HEK293T (cell line): ENCODE results near the gene MRPS26.

Experiments used
- CTCF ChIA-PET: fragments of 350-600 bp; formaldehyde crosslinking; extraction: SDS; loops from one replicate; lab custom pipeline; 2021; ENCODE audit warnings: antibody characterized with exemption, inconsistent platforms; lab: Yijun Ruan, JAX
- POLR2A ChIA-PET: fragments of 350-600 bp; formaldehyde crosslinking; extraction: SDS; loops from one replicate; lab custom pipeline; 2020; ENCODE audit warnings: antibody characterized with exemption, inconsistent platforms; lab: Yijun Ruan, JAX
- DNase-seq: peaks from one replicate; pipeline ENCODE4 v3.0.0; 2012; ENCODE audit warnings: mixed read lengths; ENCODE audit errors: extremely low spot score
- ARNT ChIP-seq: fragments of 450-650 bp; IDR thresholded peaks from 2 replicates; pipeline ENCODE4 v1.6.1; 2017; ENCODE audit warnings: mild to moderate bottlenecking
- BHLHE40 ChIP-seq: fragments of 450-650 bp; IDR thresholded peaks from 2 replicates; pipeline ENCODE4 v1.6.1; 2016; ENCODE audit warnings: mild to moderate bottlenecking, moderate library complexity, borderline replicate concordance
- CTBP1 ChIP-seq: fragments of 450-650 bp; IDR thresholded peaks from 2 replicates; pipeline ENCODE4 v1.6.1; 2016; ENCODE audit warnings: borderline replicate concordance
- FOXA1 ChIP-seq: fragments of 450-650 bp; IDR thresholded peaks from 2 replicates; pipeline ENCODE4 v1.6.1; 2016; ENCODE audit warnings: mild to moderate bottlenecking
- FOXK2 ChIP-seq: fragments of 450-650 bp; IDR thresholded peaks from 2 replicates; pipeline ENCODE4 v1.6.1; 2016; ENCODE audit warnings: mild to moderate bottlenecking
- FOXM1 ChIP-seq: fragments of 450-650 bp; IDR thresholded peaks from 2 replicates; pipeline ENCODE4 v1.6.1; 2017; ENCODE audit warnings: mild to moderate bottlenecking, borderline replicate concordance
- HDGF ChIP-seq: fragments of 450-650 bp; IDR thresholded peaks from 2 replicates; pipeline ENCODE4 v1.6.1; 2017; ENCODE audit warnings: antibody characterized with exemption, borderline replicate concordance
- LEF1 ChIP-seq: fragments of 450-650 bp; IDR thresholded peaks from 2 replicates; pipeline ENCODE4 v1.6.1; 2017; ENCODE audit warnings: mild to moderate bottlenecking, borderline replicate concordance
- NFRKB ChIP-seq: fragments of 450-650 bp; IDR thresholded peaks from 2 replicates; pipeline ENCODE4 v1.6.1; 2016; ENCODE audit warnings: mild to moderate bottlenecking, moderate library complexity
- PKNOX1 ChIP-seq: fragments of 450-650 bp; IDR thresholded peaks from 2 replicates; pipeline ENCODE4 v1.6.1; 2016
- SP1 ChIP-seq: fragments of 450-650 bp; IDR thresholded peaks from 2 replicates; pipeline ENCODE4 v1.6.1; 2017
- TARDBP ChIP-seq: fragments of 450-650 bp; IDR thresholded peaks from 2 replicates; pipeline ENCODE4 v1.6.1; 2016
- ZNF384 ChIP-seq: fragments of 450-650 bp; IDR thresholded peaks from 2 replicates; pipeline ENCODE4 v1.6.1; 2016

Gene MRPS26

GRCh38 chr20:3093861-3094361 is 48.1 kb downstream of the MRPS26 start:
- TF ChIP-seq TARDBP (no peak), LEF1 (no peak), FOXK2 (no peak), BHLHE40 (no peak), SP1 (no peak), PKNOX1 (no peak), ZNF384 (no peak), CTBP1 (no peak), NFRKB (no peak), HDGF (no peak), FOXA1 (no peak), ARNT (no peak), FOXM1 (no peak)
- DNase-seq = no peak
- POLR2A ChIA-PET = no interaction called here
- CTCF ChIA-PET = no interaction called here

- TF ChIP-seq FOXA1 = no peak
- DNase-seq = no peak
- POLR2A ChIA-PET = no interaction called here
- CTCF ChIA-PET = no interaction called here
These were observed 49.2 kb downstream of the MRPS26 start for GRCh38 chr20:3094848-3095629.
